Activated CD4-positive, alpha-beta memory T cell treated with anti-CD3 and anti-CD28 coated beads, Interleukin-2, amount 10 ng/mL, durations not matched to agents 7 days and 5 days (primary cell): ENCODE measurements around the gene P2RX1. TPM values are rescaled to one million over a fixed set of nuclear protein-coding genes. Genes with fewer than 3 reads are reported as not detected.

Source experiments
- CTCF ChIA-PET: fragments of 350-600 bp; sonication (Branson Sonifier 250); formaldehyde crosslinking; loops from one replicate; lab custom pipeline; 2021; ENCODE audit warnings: antibody characterized with exemption, inconsistent platforms; lab: Charles Lee
- POLR2A ChIA-PET: fragments of 350-600 bp; sonication (Branson Sonifier 250); formaldehyde crosslinking; loops from one replicate; lab custom pipeline; 2021; ENCODE audit warnings: antibody characterized with exemption; lab: Charles Lee
- DNase-seq: peaks from one replicate; pipeline ENCODE4 v3.0.0-alpha.2; 2020
- H3K27ac Mint-ChIP-seq: one replicate; pipeline ENCODE4 v1.8.0; 2021; ENCODE audit warnings: mild to moderate bottlenecking, mixed read lengths
- H3K27me3 Mint-ChIP-seq: one replicate; pipeline ENCODE4 v1.8.0; 2021; ENCODE audit warnings: mixed read lengths
- H3K36me3 Mint-ChIP-seq: one replicate; pipeline ENCODE4 v1.8.0; 2021; ENCODE audit warnings: low read depth, mixed read lengths
- H3K4me1 Mint-ChIP-seq: one replicate; pipeline ENCODE4 v1.8.0; 2021; ENCODE audit warnings: mixed read lengths
- H3K4me3 Mint-ChIP-seq: one replicate; pipeline ENCODE4 v1.8.0; 2021; ENCODE audit warnings: mild to moderate bottlenecking, mixed read lengths
- H3K9me3 Mint-ChIP-seq: one replicate; pipeline ENCODE4 v1.8.0; 2021; ENCODE audit warnings: mixed read lengths
- total RNA-seq, 2 experiments: library from RNA; stranded (reverse); gene quantifications; one replicate each; pipeline ENCODE4 v1.2.3, GENCODE V29; 2021

The P2RX1 gene
- total RNA-seq, 2 experiments from 2014 or later = 0.45 to 0.65 TPM

DNA sequence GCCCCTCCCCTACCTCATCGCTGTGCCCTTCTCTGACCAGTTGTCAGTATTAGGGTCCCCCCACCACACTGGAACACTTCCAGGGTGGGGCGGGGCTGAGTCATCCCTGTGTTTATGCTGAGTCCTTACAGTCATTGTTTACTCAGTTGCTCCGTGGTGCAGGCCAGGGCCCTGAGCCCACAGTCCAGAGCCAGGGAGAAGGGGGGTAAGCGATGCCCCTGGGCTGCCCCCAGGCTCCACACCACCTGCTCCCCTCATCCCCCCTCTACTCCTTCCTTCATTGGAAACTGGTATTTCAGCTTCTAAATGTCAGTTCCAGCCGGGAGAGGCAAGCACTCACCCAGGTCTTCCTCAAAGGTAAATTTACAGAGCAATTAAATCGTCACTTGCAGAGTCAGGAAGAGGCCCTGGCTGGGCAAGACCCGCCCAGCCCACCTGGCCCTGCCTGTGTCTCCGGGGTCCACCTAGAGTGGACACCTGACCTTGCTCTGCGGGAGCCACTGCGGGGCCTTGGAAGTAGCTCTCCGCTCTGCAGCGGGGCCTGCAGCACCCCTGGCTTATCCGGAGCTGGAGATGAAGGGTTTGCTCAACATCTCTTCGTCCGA lies 43.1 kb upstream of the P2RX1 start:
- DNase-seq = no peak
- H3K4me3 Mint-ChIP-seq = no peak overlapping the region
- peaks cover 50% of the 10 kb centered on the region for H3K36me3 Mint-ChIP-seq
- ChIA-PET POLR2A (interaction anchor here (1.4 kb wide), 1 partner anchor 12 kb away, joined by 4 read pairs; no protein-coding TSS in a partner anchor), CTCF (interaction anchor here (1.0 kb wide), 1 partner anchor 47 kb away, joined by 3 read pairs; no protein-coding TSS in a partner anchor)
- peak overlapping the region; percentile 26 for H3K27ac Mint-ChIP-seq
- H3K27me3 Mint-ChIP-seq = no peaks in the 10 kb centered on the region
- peaks cover 59% of the 10 kb centered on the region for H3K4me1 Mint-ChIP-seq
- H3K9me3 Mint-ChIP-seq = no peaks in the 10 kb centered on the region

DNA sequence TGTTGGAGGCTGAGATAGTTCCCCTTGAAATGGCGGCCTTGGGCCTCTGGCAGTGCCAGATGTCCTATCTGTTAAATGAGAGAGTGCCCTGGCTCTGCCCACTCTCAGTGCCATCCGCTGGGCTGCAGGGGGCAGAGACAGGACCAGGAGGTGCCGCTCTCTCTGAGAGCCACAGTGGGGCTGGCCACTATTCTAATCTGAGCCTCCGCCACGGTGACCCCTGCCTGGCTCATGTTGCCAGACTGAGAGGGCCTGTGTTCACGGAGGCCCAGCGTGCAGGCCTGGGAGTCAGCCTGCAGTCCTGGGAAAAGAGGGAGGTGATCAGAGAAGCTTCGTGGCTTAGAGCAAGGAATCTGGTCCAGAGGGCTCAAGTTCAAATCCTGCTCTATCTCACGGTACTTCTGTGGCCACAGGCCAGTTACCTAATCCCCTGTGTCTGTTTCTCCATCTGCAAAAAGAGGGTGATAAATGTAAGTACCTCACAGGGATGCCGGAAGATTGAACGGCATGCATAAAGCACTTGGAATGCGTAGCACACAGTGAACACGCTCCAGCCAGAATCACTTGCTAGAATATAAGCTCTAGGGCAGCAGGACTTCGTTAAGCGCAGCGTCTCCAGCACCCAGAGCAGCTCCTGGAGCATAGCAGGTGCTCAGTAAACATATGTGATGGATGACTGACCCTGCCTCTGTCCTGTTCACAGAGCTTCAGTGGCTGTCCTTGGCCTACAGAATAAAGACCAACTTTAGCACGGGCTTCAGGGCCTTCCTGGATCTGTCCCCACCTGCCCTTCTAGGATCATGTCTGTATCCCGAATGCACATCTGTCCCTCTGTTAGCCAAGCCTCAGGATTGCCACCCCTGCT lies 41.7 kb upstream of the P2RX1 start:
- Mint-ChIP-seq H3K27ac (no peak overlapping the region), H3K36me3 (peaks cover 46% of the 10 kb centered on the region), H3K27me3 (no peaks in the 10 kb centered on the region), H3K4me1 (peaks cover 54% of the 10 kb centered on the region), H3K4me3 (no peak overlapping the region), H3K9me3 (no peaks in the 10 kb centered on the region)
- ChIA-PET CTCF (interaction anchor here (1.6 kb wide), 1 partner anchor 220 kb away, joined by 3 read pairs; no protein-coding TSS in a partner anchor), POLR2A (no interaction called here)
- no peak for DNase-seq

DNA sequence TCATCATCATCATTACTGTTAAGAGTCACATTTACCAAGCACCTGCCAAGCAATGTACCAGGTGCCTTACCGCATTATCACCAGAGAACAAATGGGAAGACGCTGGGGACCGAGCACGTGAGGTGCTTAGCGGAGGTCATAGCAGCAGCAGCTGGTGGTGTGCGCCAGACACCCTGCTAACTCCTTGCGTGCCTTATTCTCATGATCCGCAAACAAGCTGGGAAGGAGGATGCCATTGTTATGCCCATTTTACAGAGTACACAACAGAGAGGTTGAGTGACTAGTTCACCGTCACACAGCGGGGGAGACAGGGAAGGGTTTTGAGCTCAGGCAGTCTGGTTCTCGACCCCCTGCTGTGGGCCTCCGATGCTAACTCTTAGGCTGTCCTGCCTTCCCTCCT lies 40.7 kb upstream of the P2RX1 start:
- H3K36me3 Mint-ChIP-seq = peaks cover 43% of the 10 kb centered on the region
- H3K27me3 Mint-ChIP-seq = no peaks in the 10 kb centered on the region
- CTCF ChIA-PET = interaction anchor here (1.6 kb wide), 1 partner anchor 219 kb away, joined by 3 read pairs; no protein-coding TSS in a partner anchor
- H3K4me3 Mint-ChIP-seq = no peak overlapping the region
- H3K9me3 Mint-ChIP-seq = no peaks in the 10 kb centered on the region
- POLR2A ChIA-PET = no interaction called here
- no peak for DNase-seq
- peaks cover 45% of the 10 kb centered on the region for H3K4me1 Mint-ChIP-seq
- H3K27ac Mint-ChIP-seq = no peak overlapping the region

DNA sequence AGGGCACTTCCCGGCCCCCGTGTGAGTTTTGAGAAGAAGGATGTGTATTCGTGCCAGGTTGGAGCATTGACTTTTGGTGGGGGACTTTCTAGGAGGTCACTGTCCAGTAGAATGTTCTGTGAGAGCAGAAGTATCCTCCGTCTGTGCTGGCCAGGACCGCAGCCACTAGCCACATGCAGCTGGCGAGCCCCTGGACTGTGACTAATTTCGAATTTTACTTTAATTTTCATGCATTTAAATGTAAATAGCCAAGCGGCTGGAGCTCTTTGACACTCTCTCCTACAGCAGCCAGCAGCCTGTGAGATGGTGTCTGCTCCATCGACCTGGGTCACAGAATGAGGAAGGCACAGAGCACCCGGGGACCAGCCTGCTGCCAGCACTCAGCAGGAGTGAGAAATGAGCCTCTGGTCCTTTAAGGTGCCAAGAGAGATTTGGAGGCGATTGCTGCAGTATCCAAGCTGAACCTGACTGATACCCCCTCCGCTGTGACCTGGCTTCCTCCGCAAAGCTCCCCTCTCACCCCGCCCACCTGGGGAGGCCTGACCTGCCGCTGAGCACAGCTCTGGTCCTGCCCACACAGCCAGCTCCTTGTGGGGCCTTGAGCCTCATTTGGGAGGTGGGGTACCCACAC lies 40.2 kb upstream of the P2RX1 start:
- POLR2A ChIA-PET = no interaction called here
- no peak for DNase-seq

DNA sequence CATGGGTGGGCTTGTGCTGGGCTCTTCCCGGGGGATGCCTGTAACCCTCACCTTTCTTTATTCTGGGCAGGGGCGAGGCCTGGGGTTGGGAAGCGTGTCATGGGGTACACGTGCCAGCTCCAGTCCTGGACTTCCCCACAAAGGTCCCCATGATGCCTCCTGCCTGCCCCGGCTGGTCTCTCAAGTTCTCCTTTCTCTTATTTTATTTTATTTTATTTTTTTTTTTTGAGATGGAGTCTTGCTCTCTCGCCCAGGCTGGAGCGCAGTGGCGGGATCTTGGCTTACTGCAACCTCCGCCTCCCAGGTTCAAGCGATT lies 39.4 kb upstream of the P2RX1 start:
- ChIA-PET POLR2A (no interaction called here), CTCF (interaction anchor here (0.7 kb wide), 1 partner anchor 701 kb away, joined by 3 read pairs; no protein-coding TSS in a partner anchor)
- H3K27me3 Mint-ChIP-seq = no peaks in the 10 kb centered on the region
- H3K27ac Mint-ChIP-seq = no peak overlapping the region
- H3K4me3 Mint-ChIP-seq = no peak overlapping the region
- DNase-seq = no peak
- H3K9me3 Mint-ChIP-seq = no peaks in the 10 kb centered on the region
- peaks cover 39% of the 10 kb centered on the region for H3K36me3 Mint-ChIP-seq
- peaks cover 32% of the 10 kb centered on the region for H3K4me1 Mint-ChIP-seq

More for the DNA sequence above, 40.2 kb upstream of the P2RX1 start:
- H3K36me3 Mint-ChIP-seq = peaks cover 44% of the 10 kb centered on the region
- no peaks in the 10 kb centered on the region for H3K27me3 Mint-ChIP-seq
- H3K9me3 Mint-ChIP-seq = no peaks in the 10 kb centered on the region
- no peak overlapping the region for H3K4me3 Mint-ChIP-seq
- H3K4me1 Mint-ChIP-seq = peaks cover 39% of the 10 kb centered on the region
- no peak overlapping the region for H3K27ac Mint-ChIP-seq
- CTCF ChIA-PET = interaction anchor here (1.6 kb wide), 1 partner anchor 218 kb away, joined by 3 read pairs; no protein-coding TSS in a partner anchor

DNA sequence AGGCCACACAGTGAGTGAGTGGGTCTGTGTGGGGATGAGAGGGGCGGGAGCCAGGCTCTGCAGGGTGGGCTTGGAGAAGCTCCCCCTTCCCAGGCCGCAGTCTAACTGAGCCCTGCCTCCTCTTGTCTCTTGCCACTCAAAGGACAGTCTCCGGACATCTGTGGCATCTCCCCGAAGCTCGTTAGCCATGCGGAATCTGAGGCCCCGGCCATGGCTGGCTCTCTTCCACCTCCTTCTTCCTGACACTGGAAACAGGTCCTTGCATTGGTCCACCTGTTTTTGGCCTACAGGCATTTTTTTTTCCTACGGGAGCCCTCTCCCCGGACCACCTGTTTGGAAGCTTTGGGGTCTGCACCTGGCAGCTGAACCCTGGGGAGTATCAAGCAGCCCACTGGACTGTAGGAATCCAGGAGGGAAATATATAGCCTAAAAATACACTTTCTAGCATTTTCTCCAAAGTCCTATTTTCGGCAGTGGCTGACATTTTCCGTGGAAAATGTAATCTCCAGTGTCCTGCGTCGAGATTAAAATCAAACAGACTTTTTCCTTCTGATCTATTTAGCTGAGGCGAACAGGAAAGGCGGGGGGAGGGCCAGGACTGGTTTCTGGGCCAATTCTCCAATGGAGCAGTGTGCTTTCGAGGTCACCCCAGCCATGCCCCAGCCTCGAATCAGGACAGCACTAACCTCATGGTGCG lies 38.9 kb upstream of the P2RX1 start:
- DNase-seq = no peak
- POLR2A ChIA-PET = no interaction called here
- Mint-ChIP-seq H3K4me3 (no peak overlapping the region), H3K9me3 (no peaks in the 10 kb centered on the region), H3K36me3 (peaks cover 38% of the 10 kb centered on the region), H3K27ac (no peak overlapping the region), H3K27me3 (no peaks in the 10 kb centered on the region), H3K4me1 (peaks cover 27% of the 10 kb centered on the region)
- CTCF ChIA-PET = interaction anchor here (0.7 kb wide), 1 partner anchor 701 kb away, joined by 3 read pairs; no protein-coding TSS in a partner anchor

DNA sequence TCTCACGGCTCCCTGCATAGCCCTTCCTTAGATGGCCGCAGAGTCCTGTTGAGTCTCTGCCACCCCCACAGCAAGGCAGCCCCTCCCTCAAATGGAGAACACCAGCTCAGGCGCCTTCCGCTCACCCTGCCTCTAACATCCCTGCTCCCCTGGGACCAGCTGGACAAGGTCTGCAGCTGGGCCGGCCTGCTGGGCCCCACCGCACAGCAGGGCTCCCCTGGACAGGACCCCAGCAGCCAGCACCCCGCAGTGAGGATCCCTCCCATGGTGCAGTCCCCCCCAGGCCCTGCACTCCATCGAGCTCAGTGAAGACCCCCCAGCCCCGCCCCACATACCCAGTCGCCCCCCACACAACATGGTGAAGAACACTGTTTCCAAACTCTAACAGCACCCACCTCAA lies 37.8 kb upstream of the P2RX1 start:
- ChIA-PET POLR2A (no interaction called here), CTCF (no interaction called here)
- no peaks in the 10 kb centered on the region for H3K27me3 Mint-ChIP-seq
- peaks cover 40% of the 10 kb centered on the region for H3K36me3 Mint-ChIP-seq
- DNase-seq = no peak
- no peak overlapping the region for H3K27ac Mint-ChIP-seq
- no peaks in the 10 kb centered on the region for H3K9me3 Mint-ChIP-seq
- H3K4me1 Mint-ChIP-seq = peaks cover 16% of the 10 kb centered on the region
- H3K4me3 Mint-ChIP-seq = no peak overlapping the region

DNA sequence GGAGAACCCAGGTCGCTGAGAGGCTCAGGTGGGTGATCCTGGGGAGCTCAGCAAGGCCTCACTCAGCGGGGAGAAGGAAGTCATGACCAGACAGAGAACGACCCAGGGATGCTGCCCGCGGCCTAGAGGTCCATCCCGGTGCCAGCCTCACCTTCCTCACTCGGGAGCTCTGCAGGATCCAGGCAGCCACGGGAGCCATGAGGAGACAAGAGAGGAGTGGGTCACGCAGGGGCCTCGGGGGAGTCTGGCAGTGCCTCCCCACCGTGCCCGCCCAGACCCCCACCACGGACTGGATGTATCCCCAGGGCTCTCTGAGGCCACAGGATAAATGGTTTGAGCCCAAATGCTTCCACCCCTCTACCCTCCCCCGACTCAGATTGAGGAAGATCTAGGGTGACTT lies 37.3 kb upstream of the P2RX1 start:
- H3K4me1 Mint-ChIP-seq = peaks cover 15% of the 10 kb centered on the region
- no peak overlapping the region for H3K27ac Mint-ChIP-seq
- peaks cover 43% of the 10 kb centered on the region for H3K36me3 Mint-ChIP-seq
- no peak for DNase-seq
- H3K4me3 Mint-ChIP-seq = no peak overlapping the region
- H3K9me3 Mint-ChIP-seq = no peaks in the 10 kb centered on the region
- H3K27me3 Mint-ChIP-seq = no peaks in the 10 kb centered on the region
- ChIA-PET POLR2A (no interaction called here), CTCF (no interaction called here)

DNA sequence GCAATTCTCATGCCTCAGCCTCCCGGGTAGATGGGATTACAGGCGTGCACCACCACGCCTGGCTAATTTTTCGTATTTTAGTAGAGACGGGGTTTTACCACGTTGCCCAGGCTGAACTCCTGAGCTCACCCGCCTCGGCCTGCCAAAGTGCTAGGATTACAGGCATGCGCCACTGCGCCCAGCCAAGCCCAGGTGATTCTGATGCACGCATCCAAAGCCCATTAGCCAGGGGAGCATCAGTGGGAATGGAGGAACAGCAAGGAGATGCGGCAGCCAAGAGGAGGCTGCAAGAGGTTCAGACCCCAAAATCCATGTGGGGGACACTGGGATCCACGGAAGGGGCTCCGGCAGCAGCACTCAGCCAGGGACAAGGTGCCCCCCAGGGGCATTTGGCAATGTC lies 35.9 kb upstream of the P2RX1 start:
- Mint-ChIP-seq H3K4me3 (no peak overlapping the region), H3K9me3 (no peaks in the 10 kb centered on the region), H3K4me1 (peaks cover 9% of the 10 kb centered on the region), H3K27ac (no peak overlapping the region), H3K27me3 (no peaks in the 10 kb centered on the region), H3K36me3 (peaks cover 44% of the 10 kb centered on the region)
- POLR2A ChIA-PET = interaction anchor here (1.1 kb wide), 1 partner anchor 13 kb away, joined by 5 read pairs; no protein-coding TSS in a partner anchor
- CTCF ChIA-PET = no interaction called here
- no peak for DNase-seq

DNA sequence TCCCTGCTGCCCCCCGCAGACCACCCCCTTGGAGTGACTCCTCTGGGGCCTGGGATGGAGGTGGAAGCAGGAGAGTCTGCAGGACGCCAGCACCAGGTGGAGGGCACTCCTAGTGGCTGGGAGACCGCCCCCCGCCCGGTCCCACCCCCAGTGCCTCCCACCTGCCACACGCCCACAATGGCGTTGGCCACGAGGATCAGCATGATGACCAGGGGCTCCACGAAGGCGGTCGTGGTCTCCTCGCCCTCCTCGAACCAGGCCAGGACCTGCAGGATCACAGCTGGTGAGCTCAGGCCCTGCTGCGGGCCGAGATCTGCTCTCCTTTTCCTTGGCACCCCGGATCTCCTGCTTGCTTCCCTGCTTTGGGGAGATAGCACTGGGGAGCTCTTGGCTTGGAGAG lies 35.2 kb upstream of the P2RX1 start:
- POLR2A ChIA-PET = no interaction called here

DNA sequence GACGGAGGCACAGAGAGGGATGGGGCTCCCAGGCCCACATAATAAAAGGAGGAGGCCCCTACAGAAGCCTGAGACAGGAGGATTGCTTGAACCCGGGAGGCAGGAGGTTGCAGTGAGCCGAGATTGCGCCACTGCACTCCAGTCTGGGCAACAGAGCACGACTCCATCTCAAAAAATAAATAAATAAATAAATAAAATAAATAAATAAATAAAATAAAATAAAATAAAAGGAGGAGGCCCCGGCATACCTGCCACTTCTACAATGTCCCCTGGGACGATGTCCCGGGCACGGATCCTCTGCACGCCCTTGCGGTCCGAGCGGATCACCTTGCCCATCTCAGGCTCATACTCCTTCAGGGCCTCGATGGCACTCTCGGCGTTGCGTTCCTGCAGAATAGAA lies 34.7 kb upstream of the P2RX1 start:
- Mint-ChIP-seq H3K4me3 (no peak overlapping the region), H3K4me1 (peaks cover under 1% of the 10 kb centered on the region), H3K9me3 (no peaks in the 10 kb centered on the region), H3K27me3 (no peaks in the 10 kb centered on the region), H3K36me3 (peaks cover 44% of the 10 kb centered on the region), H3K27ac (no peak overlapping the region)
- DNase-seq = no peak
- POLR2A ChIA-PET = no interaction called here
- CTCF ChIA-PET = no interaction called here

More for the DNA sequence above, 35.2 kb upstream of the P2RX1 start:
- peaks cover 4% of the 10 kb centered on the region for H3K4me1 Mint-ChIP-seq
- no peak overlapping the region for H3K4me3 Mint-ChIP-seq
- no peaks in the 10 kb centered on the region for H3K27me3 Mint-ChIP-seq
- no peak overlapping the region for H3K27ac Mint-ChIP-seq
- CTCF ChIA-PET = no interaction called here
- no peaks in the 10 kb centered on the region for H3K9me3 Mint-ChIP-seq
- DNase-seq = no peak
- H3K36me3 Mint-ChIP-seq = peaks cover 45% of the 10 kb centered on the region

DNA sequence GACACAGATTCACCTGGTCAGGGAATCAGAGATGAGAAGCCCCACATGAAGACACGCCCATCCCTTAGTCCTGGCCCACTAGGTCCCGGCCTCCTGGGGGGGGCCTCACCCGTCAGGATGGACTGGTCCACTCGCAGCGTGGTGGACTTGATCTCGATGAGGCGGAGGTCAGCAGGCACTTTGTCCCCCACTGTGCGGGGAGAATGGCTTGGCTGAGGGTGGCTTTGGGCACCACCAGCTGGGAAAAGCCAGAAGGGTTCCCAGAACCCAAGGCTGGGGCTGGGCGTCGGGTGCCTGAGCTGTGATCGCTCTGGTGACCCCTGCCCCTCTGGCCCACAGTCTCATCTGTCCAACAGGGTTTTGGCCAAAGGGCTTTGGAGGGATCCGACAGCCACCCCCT lies 34.3 kb upstream of the P2RX1 start:
- H3K36me3 Mint-ChIP-seq = peaks cover 47% of the 10 kb centered on the region
- ChIA-PET POLR2A (no interaction called here), CTCF (no interaction called here)
- DNase-seq = no peak
- no peaks in the 10 kb centered on the region for H3K27me3 Mint-ChIP-seq
- no peak overlapping the region for H3K27ac Mint-ChIP-seq
- H3K4me1 Mint-ChIP-seq = peaks cover 2% of the 10 kb centered on the region
- H3K9me3 Mint-ChIP-seq = no peaks in the 10 kb centered on the region
- H3K4me3 Mint-ChIP-seq = no peak overlapping the region
